ENCODE measurements around the gene NME1. TPM values are rescaled to one million over a fixed set of nuclear protein-coding genes. Genes with fewer than 3 reads are reported as not detected.
"Not testable (repeated sequence)": the region's sequence is repeated elsewhere in the genome, so short reads cannot be mapped to it uniquely, and the experiment has no call there.

NME1 gene
- 60.0 TPM for polyA plus RNA-seq
- long read RNA-seq, donor 1, transcript NME1-203 (5 exons, 940 nt), result major isoform, 32 of 32 reads
- long read RNA-seq, donor 1, partial matches to known transcripts, result 0 of 32 reads
- long read RNA-seq, donor 1, other reads (novel, unspliced or antisense), result 0 of 32 reads
- long read RNA-seq, donor 2, transcript NME1-203 (5 exons, 940 nt), result major isoform, 51 of 68 reads
- long read RNA-seq, donor 2, partial matches to known transcripts, result 16 of 68 reads
- long read RNA-seq, donor 2, other reads (novel, unspliced or antisense), result 0 of 68 reads
- long read RNA-seq, donor 3, result 0 reads
- long read RNA-seq, donor 4, partial matches to known transcripts, result 0 of 4 reads
- long read RNA-seq, donor 4, other reads (novel, unspliced or antisense), result 0 of 4 reads
- long read RNA-seq, donor 5, transcript NME1-203 (5 exons, 940 nt), result major isoform, 32 of 32 reads
- long read RNA-seq, donor 5, partial matches to known transcripts, result 0 of 32 reads
- long read RNA-seq, donor 5, other reads (novel, unspliced or antisense), result 0 of 32 reads
- long read RNA-seq, donor 6, transcript NME1-203 (5 exons, 940 nt), result major isoform, 53 of 60 reads
- long read RNA-seq, donor 6, partial matches to known transcripts, result 7 of 60 reads
- long read RNA-seq, donor 6, other reads (novel, unspliced or antisense), result 0 of 60 reads
- long read RNA-seq, donor 7, transcript NME1-203 (5 exons, 940 nt), result major isoform, 24 of 31 reads
- long read RNA-seq, donor 7, partial matches to known transcripts, result 6 of 31 reads
- long read RNA-seq, donor 7, other reads (novel, unspliced or antisense), result 0 of 31 reads
- long read RNA-seq, donor 8, transcript NME1-203 (5 exons, 940 nt), result major isoform, 73 of 95 reads
- long read RNA-seq, donor 8, partial matches to known transcripts, result 16 of 95 reads
- long read RNA-seq, donor 8, other reads (novel, unspliced or antisense), result 0 of 95 reads
- long read RNA-seq, donor 9, transcript NME1-203 (5 exons, 940 nt), result major isoform, 66 of 86 reads
- long read RNA-seq, donor 9, partial matches to known transcripts, result 19 of 86 reads
- long read RNA-seq, donor 9, other reads (novel, unspliced or antisense), result 0 of 86 reads
- long read RNA-seq, donor 10, transcript NME1-203 (5 exons, 940 nt), result major isoform, 62 of 63 reads
- long read RNA-seq, donor 10, partial matches to known transcripts, result 0 of 63 reads
- long read RNA-seq, donor 10, other reads (novel, unspliced or antisense), result 0 of 63 reads
- long read RNA-seq, donor 11, transcript NME1-203 (5 exons, 940 nt), result major isoform, 58 of 61 reads
- long read RNA-seq, donor 11, partial matches to known transcripts, result 0 of 61 reads
- long read RNA-seq, donor 11, other reads (novel, unspliced or antisense), result 0 of 61 reads

DNA sequence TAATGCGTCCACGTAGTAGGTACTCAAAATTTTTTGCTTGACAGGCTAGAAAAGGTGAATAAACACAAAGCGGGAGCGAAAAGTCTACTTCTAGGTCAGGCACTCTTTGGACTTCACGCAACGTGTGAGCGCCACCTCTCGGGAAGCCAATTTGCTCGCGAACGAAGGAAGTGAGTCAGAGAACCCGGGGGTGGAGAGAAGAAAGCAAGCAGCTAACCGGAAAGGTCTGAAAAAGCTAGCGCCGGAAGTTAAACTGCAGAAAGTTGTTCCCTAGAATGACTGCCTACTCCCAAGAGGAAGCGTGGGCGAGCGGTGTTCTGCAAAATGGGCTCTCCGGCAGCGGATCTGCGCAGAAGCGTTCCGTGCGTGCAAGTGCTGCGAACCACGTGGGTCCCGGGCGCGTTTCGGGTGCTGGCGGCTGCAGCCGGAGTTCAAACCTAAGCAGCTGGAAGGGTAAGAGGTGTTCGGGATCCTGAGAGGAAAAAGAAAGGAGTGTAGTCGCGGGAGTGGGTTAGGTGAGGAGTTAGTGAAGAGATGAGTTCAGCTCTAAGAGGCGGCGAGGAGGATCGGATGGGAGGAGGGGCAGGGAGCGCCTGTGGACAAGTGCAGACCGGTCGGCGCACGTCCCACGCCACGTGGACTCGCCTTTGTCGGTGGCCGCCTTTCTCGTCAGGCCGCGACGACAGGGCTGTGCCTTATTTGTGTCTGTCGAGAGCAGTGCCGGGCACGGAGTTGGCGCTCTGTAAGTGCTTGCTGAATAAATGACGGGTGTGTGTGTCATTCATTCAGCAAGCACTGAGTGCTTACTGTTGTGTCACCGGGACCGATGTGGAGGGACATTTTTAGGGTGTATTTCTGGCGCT is at the start of gene NME1:
Gene NME1, plus strand, starts transcription at position 350 of the 863 bp plus-strand sequence. CDS start 2,096 bp downstream, outside the sequence.
- peak; percentile 99 for DNase-seq
- H3K27me3 ChIP-seq (ENCODE audit: control insufficient read depth, insufficient read depth, low read length), result no peaks in the 10 kb centered on the region
- peaks cover 9% of the 10 kb centered on the region for H3K36me3 ChIP-seq (ENCODE audit: control insufficient read depth, insufficient read depth, low read length)
- no peaks in the 10 kb centered on the region for H3K9me3 ChIP-seq (ENCODE audit: control insufficient read depth, low read depth, low read length)
- no peaks in the 10 kb centered on the region for H3K4me1 ChIP-seq (ENCODE audit: control insufficient read depth, insufficient read depth, low read length)
- 0% methylated on average over 4 of the region's 60 CpGs for WGBS (ENCODE audit: insufficient coverage, low lambda C conversion rate)
- peak within 1 kb of the TSS; percentile 83 for H3K4me3 ChIP-seq (ENCODE audit: low read length)
- H3K27ac ChIP-seq (ENCODE audit: low read length), result peak within 1 kb of the TSS; percentile 83

DNA sequence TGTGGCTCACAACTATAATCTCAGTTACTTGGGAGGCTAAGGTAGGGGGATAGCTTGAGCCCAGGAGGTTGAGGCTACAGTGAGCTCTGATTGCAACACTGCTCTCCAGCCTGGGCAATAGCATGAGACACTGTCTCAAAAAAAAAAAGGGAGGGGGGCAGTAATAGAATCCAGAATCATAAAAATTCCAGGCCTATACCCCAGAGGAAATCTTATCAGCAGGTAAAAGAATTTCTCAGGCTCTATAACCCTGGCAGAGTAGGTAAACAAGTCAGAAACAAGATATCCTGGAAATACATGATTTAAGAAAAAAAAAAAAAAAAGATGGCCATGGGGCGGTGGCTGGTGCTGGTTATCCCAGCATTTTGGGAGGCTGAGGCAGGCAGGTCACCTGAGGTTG is 45.6 kb upstream of the NME1 start:
- WGBS (ENCODE audit: insufficient coverage, low lambda C conversion rate), result no CpG with 5 or more reads among the region's 1 CpG

DNA sequence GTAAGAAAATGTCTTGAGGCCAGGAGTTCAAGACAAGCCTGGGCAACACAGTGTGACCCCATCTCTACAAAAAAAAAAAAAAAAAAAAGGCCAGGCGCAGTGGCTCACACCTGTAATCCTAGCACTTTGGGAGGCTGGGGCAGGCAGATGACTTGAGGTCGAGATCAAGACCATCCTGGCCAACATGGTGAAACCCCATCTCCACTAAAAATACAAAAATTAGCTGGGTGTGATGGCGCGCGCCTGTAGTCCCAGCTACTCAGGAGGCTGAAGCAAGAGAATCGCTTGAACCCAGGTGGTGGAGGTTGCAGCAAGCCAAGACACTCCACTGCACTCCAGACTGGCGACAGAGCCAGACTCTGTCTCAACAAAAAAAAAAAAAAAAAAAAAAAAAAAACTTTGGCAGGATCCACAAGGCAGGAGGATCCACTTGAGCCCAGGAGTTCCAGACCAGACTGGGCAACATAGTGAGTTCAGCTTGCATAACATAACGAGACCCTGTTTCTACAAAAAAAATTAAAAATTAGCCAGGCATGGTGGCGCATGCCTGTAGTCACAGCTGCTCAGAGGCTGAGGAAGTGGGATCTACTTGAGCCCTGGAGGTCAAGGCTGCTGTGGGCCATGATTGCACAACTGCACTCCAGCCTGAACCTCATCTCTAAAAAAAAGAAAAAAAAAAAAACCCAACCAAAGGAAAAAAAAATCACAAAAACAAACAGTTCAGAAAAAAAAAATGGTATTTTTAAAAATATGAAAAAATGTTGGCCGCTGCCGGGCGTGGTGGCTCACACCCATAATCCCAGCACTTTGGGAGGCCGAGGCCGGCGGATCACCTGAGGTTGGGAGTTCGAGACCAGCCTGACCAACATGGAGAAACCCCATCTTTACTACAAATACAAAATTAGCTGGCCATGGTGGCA is 40.8 kb upstream of the NME1 start:
- peaks cover 11% of the 10 kb centered on the region for H3K4me1 ChIP-seq (ENCODE audit: control insufficient read depth, insufficient read depth, low read length)
- DNase-seq, result peak in 1 of 2 donors; percentile 22
- H3K27ac ChIP-seq (ENCODE audit: low read length); H3K9me3 ChIP-seq (ENCODE audit: control insufficient read depth, low read depth, low read length); H3K4me3 ChIP-seq (ENCODE audit: low read length); H3K36me3 ChIP-seq (ENCODE audit: control insufficient read depth, insufficient read depth, low read length); H3K27me3 ChIP-seq (ENCODE audit: control insufficient read depth, insufficient read depth, low read length): not testable (repeated sequence)
- WGBS (ENCODE audit: insufficient coverage, low lambda C conversion rate), result no CpG with 5 or more reads among the region's 16 CpGs

More for the DNA sequence above, 45.6 kb upstream of the NME1 start:
- H3K36me3 ChIP-seq (ENCODE audit: control insufficient read depth, insufficient read depth, low read length), result peaks cover 2% of the 10 kb centered on the region
- no peaks in the 10 kb centered on the region for H3K27me3 ChIP-seq (ENCODE audit: control insufficient read depth, insufficient read depth, low read length)
- peaks cover 33% of the 10 kb centered on the region for H3K4me1 ChIP-seq (ENCODE audit: control insufficient read depth, insufficient read depth, low read length)
- H3K4me3 ChIP-seq (ENCODE audit: low read length), result no peak overlapping the region
- peak; percentile 61 to 78 for DNase-seq
- H3K27ac ChIP-seq (ENCODE audit: low read length), result peak overlapping the region; percentile 13
- no peaks in the 10 kb centered on the region for H3K9me3 ChIP-seq (ENCODE audit: control insufficient read depth, low read depth, low read length)

DNA sequence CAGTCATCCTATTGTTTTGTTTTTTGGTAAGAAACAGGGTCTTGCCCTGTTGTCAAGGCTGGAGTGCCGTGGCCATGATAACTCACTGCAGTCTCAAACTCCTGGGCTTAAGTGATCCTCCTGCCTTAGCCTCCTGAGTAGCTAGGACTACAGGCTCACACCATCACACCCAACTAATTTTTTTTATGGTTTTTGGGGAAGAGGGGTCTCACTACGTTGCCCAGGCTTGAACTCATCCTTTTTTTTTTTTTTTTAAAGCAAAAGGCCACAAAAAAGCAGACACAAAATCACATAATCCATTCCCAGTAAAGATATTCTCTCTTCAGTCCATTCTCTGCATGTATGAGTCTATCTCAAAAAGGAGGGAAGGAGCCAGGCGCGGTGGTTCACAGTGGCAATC is 38.2 kb upstream of the NME1 start:
- Histone ChIP-seq H3K9me3 (ENCODE audit: control insufficient read depth, low read depth, low read length) (peaks cover under 1% of the 10 kb centered on the region), H3K4me1 (ENCODE audit: control insufficient read depth, insufficient read depth, low read length) (peaks cover 17% of the 10 kb centered on the region), H3K27me3 (ENCODE audit: control insufficient read depth, insufficient read depth, low read length) (no peaks in the 10 kb centered on the region), H3K4me3 (ENCODE audit: low read length) (no peak overlapping the region), H3K36me3 (ENCODE audit: control insufficient read depth, insufficient read depth, low read length) (no peaks in the 10 kb centered on the region), H3K27ac (ENCODE audit: low read length) (no peak overlapping the region)
- no peak for DNase-seq
- 100% methylated on average over 1 of the region's 4 CpGs for WGBS (ENCODE audit: insufficient coverage, low lambda C conversion rate)

DNA sequence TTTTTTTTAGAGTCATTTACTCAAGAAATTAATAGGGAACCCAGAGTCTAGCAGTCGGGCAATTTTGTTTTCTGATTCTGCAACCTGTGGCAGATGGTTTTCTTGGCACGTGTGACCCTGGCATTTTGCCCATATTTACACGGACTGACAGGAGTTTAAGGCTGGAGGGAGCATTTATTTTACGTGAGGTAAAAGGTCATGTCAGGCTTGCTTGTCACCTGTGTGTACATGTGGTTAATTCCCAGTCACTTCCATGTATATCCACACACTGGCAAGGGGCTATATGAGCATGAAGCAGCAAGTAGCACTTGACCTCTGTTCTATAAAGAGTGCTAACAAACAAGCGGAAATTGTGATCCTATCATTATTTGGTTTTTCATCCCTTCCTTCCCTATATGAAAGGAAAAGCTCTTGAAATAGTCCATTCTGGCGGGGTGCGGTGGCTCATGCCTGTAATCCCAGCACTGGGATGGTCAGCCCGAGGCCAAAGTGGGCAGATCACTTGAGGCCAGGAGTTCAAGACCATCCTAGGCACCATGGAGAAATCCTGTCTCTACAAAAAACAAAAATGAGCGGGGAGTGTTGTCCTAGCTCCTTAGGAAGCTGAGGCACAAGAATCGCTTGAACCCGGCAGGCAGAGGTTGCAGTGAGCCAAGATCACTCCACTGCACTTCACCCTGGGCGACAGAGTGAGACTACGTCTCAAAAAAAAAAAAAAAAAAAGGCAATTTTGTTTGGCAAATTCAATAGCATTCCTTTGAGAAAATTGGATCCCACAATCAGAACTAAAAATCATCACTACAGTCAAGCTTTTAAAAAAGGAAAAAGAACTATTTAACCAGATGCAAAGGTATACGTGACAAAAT is 34.8 kb upstream of the NME1 start:
- Histone ChIP-seq H3K27me3 (ENCODE audit: control insufficient read depth, insufficient read depth, low read length) (no peaks in the 10 kb centered on the region), H3K36me3 (ENCODE audit: control insufficient read depth, insufficient read depth, low read length) (no peaks in the 10 kb centered on the region), H3K4me1 (ENCODE audit: control insufficient read depth, insufficient read depth, low read length) (peaks cover 18% of the 10 kb centered on the region), H3K4me3 (ENCODE audit: low read length) (peak overlapping the region; percentile 97), H3K27ac (ENCODE audit: low read length) (peak overlapping the region; percentile 99), H3K9me3 (ENCODE audit: control insufficient read depth, low read depth, low read length) (peaks cover 3% of the 10 kb centered on the region)
- WGBS (ENCODE audit: insufficient coverage, low lambda C conversion rate), result 43% methylated on average over 1 of the region's 14 CpGs
- peak in 1 of 2 donors; percentile 70 for DNase-seq

DNA sequence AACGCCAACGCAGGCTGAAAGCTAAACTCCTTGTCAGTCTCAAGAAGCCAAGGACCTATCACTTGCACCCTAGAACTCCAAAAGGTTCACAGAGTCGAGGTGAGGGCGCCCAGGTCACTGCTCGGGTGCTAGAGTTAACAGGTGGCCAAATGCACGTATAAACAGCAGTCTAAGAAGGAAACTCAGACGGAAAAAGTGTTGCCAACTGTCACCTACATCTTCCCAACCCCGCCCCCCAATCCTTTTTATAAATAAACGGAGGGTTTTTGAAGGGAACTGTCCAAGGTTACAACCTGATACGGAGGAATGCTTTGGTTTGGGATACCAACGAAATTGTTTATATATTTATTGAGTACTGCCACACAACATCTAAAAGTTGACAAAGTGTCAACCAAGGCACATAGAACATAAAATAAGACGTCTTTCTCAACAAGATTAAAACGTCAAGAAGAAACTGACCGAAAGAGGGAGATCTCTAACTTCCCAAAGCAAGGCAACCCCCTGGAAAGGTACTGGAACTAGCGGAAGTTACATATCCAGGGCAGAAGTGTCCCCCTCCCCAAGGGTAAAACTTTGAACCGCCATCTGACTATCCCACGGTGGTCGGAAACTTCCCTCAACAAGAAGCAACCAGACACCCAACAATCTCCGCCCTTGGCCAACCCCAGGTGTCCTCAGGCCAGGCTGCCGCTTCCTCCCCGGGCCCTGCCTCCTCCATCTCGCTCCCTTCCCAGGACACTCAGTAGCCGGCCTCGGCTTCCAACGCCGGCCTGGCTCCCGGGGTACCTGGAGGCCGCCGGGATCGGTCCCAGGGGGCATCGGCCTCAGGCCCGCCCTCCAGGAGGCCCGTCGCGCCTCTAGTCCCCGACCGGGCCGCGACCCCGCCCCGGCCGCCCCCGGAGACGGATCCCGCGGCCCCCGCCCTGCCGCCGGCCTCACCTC is 33.7 kb upstream of the NME1 start:
- no peaks in the 10 kb centered on the region for H3K36me3 ChIP-seq (ENCODE audit: control insufficient read depth, insufficient read depth, low read length)
- H3K9me3 ChIP-seq (ENCODE audit: control insufficient read depth, low read depth, low read length), result peaks cover 3% of the 10 kb centered on the region
- peak in 1 of 2 donors; percentile 78 for DNase-seq
- no peaks in the 10 kb centered on the region for H3K27me3 ChIP-seq (ENCODE audit: control insufficient read depth, insufficient read depth, low read length)
- peak overlapping the region; percentile 99 for H3K27ac ChIP-seq (ENCODE audit: low read length)
- peak overlapping the region; percentile 97 for H3K4me3 ChIP-seq (ENCODE audit: low read length)
- 0% methylated on average over 1 of the region's 49 CpGs for WGBS (ENCODE audit: insufficient coverage, low lambda C conversion rate)
- H3K4me1 ChIP-seq (ENCODE audit: control insufficient read depth, insufficient read depth, low read length), result peaks cover 18% of the 10 kb centered on the region

DNA sequence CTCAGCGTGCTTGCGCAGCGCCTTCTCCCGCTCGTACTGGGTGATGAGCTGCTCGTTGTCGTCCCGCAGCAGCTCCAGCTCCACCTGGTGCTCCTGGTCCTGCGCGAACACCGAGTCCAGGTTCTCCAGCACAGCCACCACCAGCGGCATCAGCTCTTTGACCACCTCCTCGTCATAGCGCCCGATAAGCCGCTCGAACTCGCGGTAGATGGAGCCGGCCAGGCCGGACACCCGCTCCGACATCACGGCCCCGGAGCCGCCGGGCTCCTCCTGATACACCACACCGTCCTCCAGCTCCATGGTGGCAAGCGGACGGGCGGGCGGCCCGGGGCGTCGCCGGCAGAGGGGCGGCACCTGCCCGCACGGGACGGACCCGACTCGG is 33.0 kb upstream of the NME1 start:
- H3K4me1 ChIP-seq (ENCODE audit: control insufficient read depth, insufficient read depth, low read length), result peaks cover 24% of the 10 kb centered on the region
- H3K36me3 ChIP-seq (ENCODE audit: control insufficient read depth, insufficient read depth, low read length), result no peaks in the 10 kb centered on the region
- peak overlapping the region; percentile 97 for H3K4me3 ChIP-seq (ENCODE audit: low read length)
- no peaks in the 10 kb centered on the region for H3K27me3 ChIP-seq (ENCODE audit: control insufficient read depth, insufficient read depth, low read length)
- DNase-seq, result peak in 1 of 2 donors; percentile 73
- peaks cover 3% of the 10 kb centered on the region for H3K9me3 ChIP-seq (ENCODE audit: control insufficient read depth, low read depth, low read length)
- no CpG with 5 or more reads among the region's 42 CpGs for WGBS (ENCODE audit: insufficient coverage, low lambda C conversion rate)
- peak overlapping the region; percentile 99 for H3K27ac ChIP-seq (ENCODE audit: low read length)
